ENCODE data around the gene ABCC4. TPM values are rescaled to one million over a fixed set of nuclear protein-coding genes. Genes with fewer than 3 reads are reported as not detected.

Gene ABCC4
- total RNA-seq, 1 donor from 2014 or later = 21.8 TPM

DNA sequence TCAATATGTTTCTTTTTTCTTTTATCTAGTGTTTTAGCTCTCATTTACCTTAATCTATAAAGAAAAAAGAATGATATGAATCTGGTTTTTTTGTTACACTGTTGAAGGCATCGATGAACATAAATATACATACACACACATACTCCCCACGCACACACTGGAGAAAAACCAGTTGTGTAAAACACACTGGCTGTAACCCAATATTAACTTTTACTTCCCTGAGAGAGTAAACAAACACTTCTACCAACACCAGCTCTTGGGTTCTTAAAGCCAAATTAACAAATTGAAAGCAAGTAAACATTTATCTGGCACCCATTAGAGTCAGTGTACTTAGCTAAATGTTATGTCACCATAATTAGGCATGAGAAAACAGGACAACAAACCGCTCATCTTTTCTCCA, 145.7 kb downstream of the ABCC4 start:
- Mint-ChIP-seq H3K27ac (ENCODE audit: unreplicated experiment) (no peak overlapping the region), H3K4me3 (no peak overlapping the region), H3K27me3 (ENCODE audit: low read depth) (no peaks in the 10 kb centered on the region), H3K9me3 (no peaks in the 10 kb centered on the region), H3K4me1 (peaks cover 31% of the 10 kb centered on the region), H3K36me3 (ENCODE audit: low read depth) (no peaks in the 10 kb centered on the region)
- DNase-seq (ENCODE audit: low read depth, low spot score) = no peak
- TF ChIP-seq, protein P1, sequence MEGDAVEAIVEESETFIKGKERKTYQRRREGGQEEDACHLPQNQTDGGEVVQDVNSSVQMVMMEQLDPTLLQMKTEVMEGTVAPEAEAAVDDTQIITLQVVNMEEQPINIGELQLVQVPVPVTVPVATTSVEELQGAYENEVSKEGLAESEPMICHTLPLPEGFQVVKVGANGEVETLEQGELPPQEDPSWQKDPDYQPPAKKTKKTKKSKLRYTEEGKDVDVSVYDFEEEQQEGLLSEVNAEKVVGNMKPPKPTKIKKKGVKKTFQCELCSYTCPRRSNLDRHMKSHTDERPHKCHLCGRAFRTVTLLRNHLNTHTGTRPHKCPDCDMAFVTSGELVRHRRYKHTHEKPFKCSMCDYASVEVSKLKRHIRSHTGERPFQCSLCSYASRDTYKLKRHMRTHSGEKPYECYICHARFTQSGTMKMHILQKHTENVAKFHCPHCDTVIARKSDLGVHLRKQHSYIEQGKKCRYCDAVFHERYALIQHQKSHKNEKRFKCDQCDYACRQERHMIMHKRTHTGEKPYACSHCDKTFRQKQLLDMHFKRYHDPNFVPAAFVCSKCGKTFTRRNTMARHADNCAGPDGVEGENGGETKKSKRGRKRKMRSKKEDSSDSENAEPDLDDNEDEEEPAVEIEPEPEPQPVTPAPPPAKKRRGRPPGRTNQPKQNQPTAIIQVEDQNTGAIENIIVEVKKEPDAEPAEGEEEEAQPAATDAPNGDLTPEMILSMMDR (conservative IDR thresholded peaks at IDR 0.05) = no peak

DNA sequence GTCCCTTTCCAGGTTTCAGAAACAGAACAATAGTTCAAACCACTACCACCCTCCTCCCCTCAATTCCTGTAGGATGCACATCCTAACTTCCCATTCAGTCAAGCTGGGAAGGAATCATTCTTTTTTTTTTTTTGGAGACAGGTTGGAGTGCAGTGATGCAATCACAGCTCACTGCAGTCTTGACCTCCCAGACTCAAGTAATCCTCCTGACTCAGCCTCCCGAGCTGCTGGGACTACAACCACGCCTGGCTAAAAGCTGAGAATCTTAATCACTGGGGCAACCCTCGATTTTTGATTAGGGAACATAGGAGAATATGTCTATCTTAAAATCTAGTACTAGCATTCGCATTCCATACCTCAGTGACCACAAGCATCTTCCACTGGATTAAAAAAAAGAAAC, 146.2 kb downstream of the ABCC4 start:
- Mint-ChIP-seq H3K36me3 (ENCODE audit: low read depth) (no peaks in the 10 kb centered on the region), H3K27ac (ENCODE audit: unreplicated experiment) (no peak overlapping the region), H3K4me3 (no peak overlapping the region), H3K9me3 (no peaks in the 10 kb centered on the region), H3K27me3 (ENCODE audit: low read depth) (no peaks in the 10 kb centered on the region), H3K4me1 (peaks cover 31% of the 10 kb centered on the region)
- DNase-seq (ENCODE audit: low read depth, low spot score) = no peak
- TF ChIP-seq, protein P1 (conservative IDR thresholded peaks at IDR 0.05) = no peak

DNA sequence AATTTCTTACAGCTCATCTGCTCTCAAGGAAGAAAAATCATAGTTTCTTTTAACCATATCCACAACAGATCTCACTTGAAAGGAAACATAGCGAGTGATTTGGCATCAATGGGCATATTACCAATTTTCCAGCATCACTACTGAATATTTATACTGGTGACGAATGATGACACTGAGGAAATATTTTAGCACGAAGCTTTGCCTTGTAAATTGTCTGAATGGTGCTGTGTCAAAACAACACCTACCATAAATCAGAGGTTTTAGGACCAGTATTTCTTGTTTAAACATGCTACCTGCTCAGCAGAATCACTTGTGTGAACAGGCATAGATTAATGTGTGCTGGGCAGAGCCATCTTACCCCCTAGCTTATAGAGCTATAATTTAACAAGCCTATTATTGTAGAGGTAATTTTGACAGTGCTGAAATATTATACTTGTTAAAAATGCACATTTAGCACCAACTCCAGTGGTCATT, 146.8 kb downstream of the ABCC4 start:
- Mint-ChIP-seq H3K27me3 (ENCODE audit: low read depth) (no peaks in the 10 kb centered on the region), H3K36me3 (ENCODE audit: low read depth) (no peaks in the 10 kb centered on the region), H3K4me3 (no peak overlapping the region), H3K9me3 (no peaks in the 10 kb centered on the region), H3K27ac (ENCODE audit: unreplicated experiment) (peak overlapping the region; percentile 11), H3K4me1 (peaks cover 31% of the 10 kb centered on the region)
- DNase-seq (ENCODE audit: low read depth, low spot score) = no peak
- TF ChIP-seq, protein P1 (conservative IDR thresholded peaks at IDR 0.05) = no peak

DNA sequence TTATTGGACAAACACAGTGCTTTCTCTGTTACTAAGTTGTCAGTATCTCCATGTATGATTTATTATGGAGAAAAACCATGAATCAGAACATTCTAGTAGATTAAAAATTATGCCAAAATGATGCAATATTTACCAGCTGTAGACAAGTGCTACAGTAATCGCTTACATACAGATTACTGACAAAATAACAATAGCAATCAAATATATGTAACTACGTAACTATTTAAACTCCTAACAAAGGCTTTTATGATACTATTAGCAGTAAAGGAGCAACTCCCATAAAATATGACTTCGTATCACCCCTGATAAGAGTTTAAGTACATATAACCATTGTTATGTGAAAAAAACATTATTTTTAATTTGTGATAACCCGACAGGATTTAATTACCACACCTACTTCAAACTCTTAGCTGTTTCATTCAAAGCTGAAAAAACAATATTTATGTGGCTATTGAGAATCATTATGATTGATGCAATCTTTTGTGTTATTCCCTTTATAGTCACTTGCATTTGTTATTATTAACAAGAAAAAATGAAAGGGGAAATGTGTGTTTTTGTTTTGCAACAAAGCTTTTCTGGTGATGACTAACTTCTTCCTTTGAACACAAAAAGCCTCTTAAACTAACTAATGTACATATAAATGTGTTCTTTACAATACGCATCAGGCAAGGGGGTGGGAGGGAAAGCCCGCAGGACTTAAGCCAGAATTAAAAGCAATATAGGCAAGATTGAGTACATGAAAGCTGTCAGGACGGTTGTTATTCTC, 147.4 kb downstream of the ABCC4 start:
- H3K27me3 Mint-ChIP-seq (ENCODE audit: low read depth) = no peaks in the 10 kb centered on the region
- TF ChIP-seq, protein P1 (conservative IDR thresholded peaks at IDR 0.05) = no peak
- H3K9me3 Mint-ChIP-seq = no peaks in the 10 kb centered on the region
- peaks cover 31% of the 10 kb centered on the region for H3K4me1 Mint-ChIP-seq
- peak overlapping the region; percentile 11 for H3K27ac Mint-ChIP-seq (ENCODE audit: unreplicated experiment)
- no peaks in the 10 kb centered on the region for H3K36me3 Mint-ChIP-seq (ENCODE audit: low read depth)
- no peak for DNase-seq (ENCODE audit: low read depth, low spot score)
- H3K4me3 Mint-ChIP-seq = no peak overlapping the region

DNA sequence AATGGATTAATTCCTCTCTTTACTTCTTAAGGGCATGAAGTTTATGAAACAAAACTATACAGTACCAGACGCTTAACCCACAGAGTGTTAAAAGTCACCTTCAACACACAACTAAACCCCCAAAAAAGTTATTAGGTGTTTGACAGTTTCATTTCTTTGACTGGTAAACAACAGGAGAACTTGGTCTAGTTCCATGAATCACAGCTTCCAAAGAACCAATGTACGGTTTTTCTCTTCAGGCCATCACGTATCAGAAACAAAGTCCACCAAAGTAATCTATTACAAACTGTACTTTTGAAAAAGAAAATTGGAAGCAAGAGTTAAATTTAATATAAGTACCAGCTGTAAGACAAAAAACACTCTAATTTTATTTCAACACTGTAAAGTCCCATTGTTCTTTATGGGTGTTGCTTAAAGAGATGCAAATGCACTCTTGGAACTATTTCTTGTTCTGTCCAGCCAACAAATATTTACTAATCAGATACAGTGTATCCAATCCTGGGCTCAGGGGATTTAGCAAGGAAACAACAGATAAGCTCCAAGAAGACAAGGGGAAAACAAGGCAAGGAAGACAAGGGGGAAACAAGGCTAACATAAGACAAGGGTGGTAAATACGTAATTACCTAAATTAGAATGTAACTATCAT, 149.2 kb downstream of the ABCC4 start:
- H3K9me3 Mint-ChIP-seq = no peaks in the 10 kb centered on the region
- no peaks in the 10 kb centered on the region for H3K36me3 Mint-ChIP-seq (ENCODE audit: low read depth)
- no peak overlapping the region for H3K27ac Mint-ChIP-seq (ENCODE audit: unreplicated experiment)
- DNase-seq (ENCODE audit: low read depth, low spot score) = no peak
- no peaks in the 10 kb centered on the region for H3K27me3 Mint-ChIP-seq (ENCODE audit: low read depth)
- TF ChIP-seq, protein P1 (conservative IDR thresholded peaks at IDR 0.05) = no peak
- H3K4me3 Mint-ChIP-seq = no peak overlapping the region
- H3K4me1 Mint-ChIP-seq = peaks cover 34% of the 10 kb centered on the region
